Esophagus squamous epithelium (tissue), 5 donors: ENCODE measurements around the gene RASAL2. TPM values are rescaled to one million over a fixed set of nuclear protein-coding genes. Genes with fewer than 3 reads are reported as not detected.

Experiments used
- DNase-seq: peaks from one replicate; lab custom pipeline; 2025; lab: John Stamatoyannopoulos, UW
- H3K27ac ChIP-seq, 4 donors: fragments of 200-600 bp; sonication (generic); one replicate each; pipeline ENCODE4 v1.5.1; 2016 to 2019; ENCODE audit warnings: mild to moderate bottlenecking in 1 of 4
- H3K27me3 ChIP-seq, 4 donors: fragments of 200-600 bp; sonication (generic); 1 replicate in 3 of 4; 2 replicates in 1 of 4; pipeline versions ENCODE4 v1.5.1 to v1.6.0; 2017 to 2021; ENCODE audit warnings: antibody characterized with exemption in 1 of 4
- H3K36me3 ChIP-seq, 3 donors: fragments of 200-600 bp; sonication (generic); one replicate each; pipeline ENCODE4 v1.5.1; 2016 to 2019
- H3K4me1 ChIP-seq, 3 donors: fragments of 200-600 bp; sonication (generic); one replicate each; pipeline ENCODE4 v1.5.1; 2017 to 2019
- H3K4me3 ChIP-seq, 4 donors: fragments of 200-600 bp; sonication (generic); 1 replicate in 3 of 4; 2 replicates in 1 of 4; pipeline ENCODE4 v1.5.1; 2016 to 2019; ENCODE audit warnings: mild to moderate bottlenecking in 2 of 4, moderate library complexity in 1 of 4
- H3K9me3 ChIP-seq, 3 donors: fragments of 200-600 bp; sonication (generic); one replicate each; pipeline ENCODE4 v1.5.1; 2016 to 2019
- CTCF ChIP-seq, 6 experiments: fragments of 450-650 bp in 4 of 6; fragments of 200-600 bp in 2 of 6; sonication (generic) in 2 of 6; IDR thresholded peaks; one replicate each; pipeline ENCODE4 v1.5.1; 2016 to 2019; ENCODE audit warnings: antibody characterized with exemption in 6 of 6, mild to moderate bottlenecking in 4 of 6, moderate library complexity in 4 of 6
- POLR2A ChIP-seq, 4 donors: fragments of 450-650 bp; IDR thresholded peaks; one replicate each; pipeline ENCODE4 v1.6.1; 2017; ENCODE audit warnings: antibody characterized with exemption in 4 of 4, mild to moderate bottlenecking in 4 of 4, moderate library complexity in 3 of 4
- WGBS, 2 donors: methylation state at CpG; one replicate each; pipeline ENCODE4 v1.1.5; 2018; 5-methylcytosine and 5-hydroxymethylcytosine counted together
- intact Hi-C: fragments of 100-400 bp; cut with DNase I; formaldehyde crosslinking; loops from one replicate; pipeline ENCODE4 v1.15.0; 2022
- total RNA-seq, 4 donors: library from RNA; depleted of rRNA; stranded (reverse); fragments of >200 nt; gene quantifications; one replicate each; pipeline ENCODE4 v1.1.0, GENCODE V29; 2016
- donor health status: DM: yes; HTN: yes; CAD: no.

The RASAL2 gene
- total RNA-seq, 4 donors from 2014 or later: 20.4 to 29.8 (median 25.5) TPM

- DNase-seq: no peak
- H3K27me3 ChIP-seq: no peaks in the 10 kb centered on the region
- WGBS, 2 donors: 67 to 74% methylated on average over 6 of the region's 6 CpGs
Measured at GRCh38 chr1:178155481-178156255, 61.8 kb downstream of the RASAL2 start.

GRCh38 chr1:178160736-178161475 is 67.0 kb downstream of the RASAL2 start:
- intact Hi-C loops: no loop called here
- H3K36me3 ChIP-seq: no peaks in the 10 kb centered on the region
- H3K27ac ChIP-seq: no peak overlapping the region
- whole genome bisulfite sequencing, 2 donors: 75 to 77% methylated on average over 6 of the region's 6 CpGs
- DNase-seq: no peak
- H3K9me3 ChIP-seq: no peaks in the 10 kb centered on the region
- no peaks in the 10 kb centered on the region for H3K4me1 ChIP-seq
- H3K27me3 ChIP-seq: no peaks in the 10 kb centered on the region
- TF ChIP-seq CTCF (IDR thresholded peaks at IDR 0.05) (no peak), POLR2A (IDR thresholded peaks at IDR 0.05) (no peak)
- H3K4me3 ChIP-seq: no peak overlapping the region

More at GRCh38 chr1:178155481-178156255, 61.8 kb downstream of the RASAL2 start:
- H3K4me1 ChIP-seq: peaks cover 0 to 10% (median 0%) of the 10 kb centered on the region in 3 donors
- H3K4me3 ChIP-seq: no peak overlapping the region
- intact Hi-C loops: no loop called here
- TF ChIP-seq POLR2A (IDR thresholded peaks at IDR 0.05): no peak
- TF ChIP-seq CTCF (IDR thresholded peaks at IDR 0.05): no peak
- H3K27ac ChIP-seq: no peak overlapping the region
- no peaks in the 10 kb centered on the region for H3K9me3 ChIP-seq
- no peaks in the 10 kb centered on the region for H3K36me3 ChIP-seq

GRCh38 chr1:178161516-178161915 is 67.6 kb downstream of the RASAL2 start:
- no peak overlapping the region for H3K4me3 ChIP-seq
- 50 to 60% methylated on average over 2 of the region's 2 CpGs for WGBS, 2 donors
- intact Hi-C loops: no loop called here
- no peak for DNase-seq
- H3K4me1 ChIP-seq: no peaks in the 10 kb centered on the region
- H3K27ac ChIP-seq: no peak overlapping the region
- TF ChIP-seq POLR2A (IDR thresholded peaks at IDR 0.05) (no peak), CTCF (IDR thresholded peaks at IDR 0.05) (no peak)
- H3K27me3 ChIP-seq: no peaks in the 10 kb centered on the region
- H3K36me3 ChIP-seq: no peaks in the 10 kb centered on the region
- H3K9me3 ChIP-seq: no peaks in the 10 kb centered on the region

- intact Hi-C loops: no loop called here
- TF ChIP-seq POLR2A (IDR thresholded peaks at IDR 0.05) (no peak), CTCF (IDR thresholded peaks at IDR 0.05) (no peak)
- no peak for DNase-seq
- Histone ChIP-seq H3K4me1 (no peaks in the 10 kb centered on the region), H3K27me3 (no peaks in the 10 kb centered on the region), H3K36me3 (no peaks in the 10 kb centered on the region), H3K9me3 (no peaks in the 10 kb centered on the region), H3K27ac (no peak overlapping the region), H3K4me3 (no peak overlapping the region)
- 72 to 76% methylated on average over 1 of the region's 1 CpG for WGBS, 2 donors
Measured at GRCh38 chr1:178165196-178165595, 71.3 kb downstream of the RASAL2 start.

- no peak overlapping the region for H3K4me3 ChIP-seq
- intact Hi-C loops: no loop called here
- TF ChIP-seq CTCF (IDR thresholded peaks at IDR 0.05) (no peak), POLR2A (IDR thresholded peaks at IDR 0.05) (no peak)
- 25 to 59% methylated on average over 1 of the region's 1 CpG for WGBS, 2 donors
- DNase-seq: no peak
- H3K9me3 ChIP-seq: no peaks in the 10 kb centered on the region
- H3K4me1 ChIP-seq: no peaks in the 10 kb centered on the region
- no peak overlapping the region for H3K27ac ChIP-seq
- H3K27me3 ChIP-seq: no peaks in the 10 kb centered on the region
- H3K36me3 ChIP-seq: no peaks in the 10 kb centered on the region
Measured at GRCh38 chr1:178166429-178167024, 72.6 kb downstream of the RASAL2 start.
